SKM-1 (cell line): Measurements from ENCODE around the gene CFTR.

Source experiments
- DNase-seq: peaks from one replicate; lab custom pipeline; 2025; ENCODE audit not compliant: unreplicated experiment; lab: John Stamatoyannopoulos, UW

Gene CFTR

GRCh38 chr7:117640465-117640864 is 160.6 kb downstream of the CFTR start:
- DNase-seq = no peak

GRCh38 chr7:117645481-117646165 is 165.8 kb downstream of the CFTR start:
- DNase-seq = no peak

GRCh38 chr7:117648203-117648866 is 168.5 kb downstream of the CFTR start:
- no peak for DNase-seq

GRCh38 chr7:117652943-117653680 is 173.3 kb downstream of the CFTR start:
- DNase-seq = no peak

- no peak for DNase-seq
Measured at GRCh38 chr7:117654780-117655179, 175.0 kb downstream of the CFTR start.

GRCh38 chr7:117656806-117657205 is 177.0 kb downstream of the CFTR start:
- DNase-seq = no peak

- no peak for DNase-seq
Measured at GRCh38 chr7:117659531-117660011, 179.7 kb downstream of the CFTR start.

GRCh38 chr7:117661328-117661727 is 181.5 kb downstream of the CFTR start:
- no peak for DNase-seq

GRCh38 chr7:117664047-117664446 is 184.2 kb downstream of the CFTR start:
- no peak for DNase-seq

GRCh38 chr7:117665368-117665767 is 185.5 kb downstream of the CFTR start:
- DNase-seq = no peak

GRCh38 chr7:117666031-117666430 is 186.2 kb downstream of the CFTR start:
- DNase-seq = no peak

- DNase-seq = no peak
Measured at GRCh38 chr7:117666689-117667088, 186.9 kb downstream of the CFTR start.

- DNase-seq = no peak
Measured at GRCh38 chr7:117667456-117667855, 187.6 kb downstream of the CFTR start.

GRCh38 chr7:117669818-117670217 is 190.0 kb downstream of the CFTR start:
- DNase-seq = no peak

GRCh38 chr7:117672453-117672852 is 192.6 kb downstream of the CFTR start:
- no peak for DNase-seq

GRCh38 chr7:117673367-117673766 is 193.5 kb downstream of the CFTR start:
- no peak for DNase-seq

- DNase-seq = no peak
Measured at GRCh38 chr7:117673839-117674238, 194.0 kb downstream of the CFTR start.

GRCh38 chr7:117674617-117675016 is 194.8 kb downstream of the CFTR start:
- DNase-seq = no peak

- no peak for DNase-seq
Measured at GRCh38 chr7:117675497-117676435, 195.9 kb downstream of the CFTR start.

- no peak for DNase-seq
Measured at GRCh38 chr7:117679120-117679519, 199.3 kb downstream of the CFTR start.
